ENCODE measurements around the gene PCDHGB3. TPM values are rescaled to one million over a fixed set of nuclear protein-coding genes. Genes with fewer than 3 reads are reported as not detected.
"Not testable (repeated sequence)": the region's sequence is repeated elsewhere in the genome, so short reads cannot be mapped to it uniquely, and the experiment has no call there.

Gene PCDHGB3
- polyA plus RNA-seq, 3 donors: not detected

GRCh38 chr5:141417494-141418172, 47.6 kb downstream of the PCDHGB3 start, which contains the start of gene PCDHGB7:
Gene PCDHGB7 (plus strand): TSS chr5:141417677. CDS start chr5:141417860, 183 bp downstream.
- Histone ChIP-seq H3K9me3 (replicated peaks in 1 of 2; ENCODE audit: control insufficient read depth in 1 of 2, insufficient read depth in 1 of 2, low read length in 2 of 2) (peaks cover 40 to 64% of the 10 kb centered on the region in 2 donors), H2AFZ (ENCODE audit: insufficient read depth, low read depth, low read length, poor library complexity, severe bottlenecking) (peak within 1 kb of the TSS; percentile 80), H3K4me2 (replicated peaks; ENCODE audit: extremely low read depth, low read length, poor library complexity, severe bottlenecking) (peak within 1 kb of the TSS; percentile 70), H3K4me3 (replicated peaks in 1 of 3; ENCODE audit: low read depth in 2 of 3, low read length in 3 of 3) (peak within 1 kb of the TSS; percentile 20 to 74 (median 44)), H3K4me1 (ENCODE audit: control insufficient read depth in 1 of 2, insufficient read depth in 2 of 2, low read length in 2 of 2) (peaks cover 31 to 32% of the 10 kb centered on the region in 2 donors), H3K27me3 (ENCODE audit: control insufficient read depth in 2 of 2, insufficient read depth in 2 of 2, low read length in 2 of 2) (peaks cover 82 to 100% of the 10 kb centered on the region in 2 donors)
- not testable (repeated sequence) for H3K36me3 ChIP-seq (replicated peaks in 1 of 2; ENCODE audit: control insufficient read depth in 1 of 2, insufficient read depth in 2 of 2, low read length in 2 of 2); H3K27ac ChIP-seq (ENCODE audit: low read depth in 1 of 2, low read length in 2 of 2); H3K27ac Mint-ChIP-seq; H3K9ac ChIP-seq (ENCODE audit: insufficient read depth, low read length, poor library complexity, severe bottlenecking); H4K20me1 ChIP-seq (ENCODE audit: insufficient read depth, low read length); H3K79me2 ChIP-seq (ENCODE audit: insufficient read depth, low read length)
- WGBS (ENCODE audit: insufficient coverage): 7% methylated on average over 40 of the region's 47 CpGs
- intact Hi-C loops (cut with micrococcal nuclease): loop anchor here in 1 of 2 donors (5.0 kb wide), 1 partner anchor 105 kb away; no protein-coding TSS in a partner anchor
- Mint-ChIP-seq H3K27me3 (ENCODE audit: low read depth in 3 of 3) (peaks cover 83 to 88% (median 88%) of the 10 kb centered on the region in 3 donors), H3K4me1 (peaks cover 47% of the 10 kb centered on the region), H3K36me3 (peaks cover 16 to 39% of the 10 kb centered on the region in 2 donors), H3K4me3 (peak within 1 kb of the TSS; percentile 84 to 93), H3K9me3 (peaks cover 16 to 75% (median 58%) of the 10 kb centered on the region in 7 donors)
- TF ChIP-seq, protein P1, sequence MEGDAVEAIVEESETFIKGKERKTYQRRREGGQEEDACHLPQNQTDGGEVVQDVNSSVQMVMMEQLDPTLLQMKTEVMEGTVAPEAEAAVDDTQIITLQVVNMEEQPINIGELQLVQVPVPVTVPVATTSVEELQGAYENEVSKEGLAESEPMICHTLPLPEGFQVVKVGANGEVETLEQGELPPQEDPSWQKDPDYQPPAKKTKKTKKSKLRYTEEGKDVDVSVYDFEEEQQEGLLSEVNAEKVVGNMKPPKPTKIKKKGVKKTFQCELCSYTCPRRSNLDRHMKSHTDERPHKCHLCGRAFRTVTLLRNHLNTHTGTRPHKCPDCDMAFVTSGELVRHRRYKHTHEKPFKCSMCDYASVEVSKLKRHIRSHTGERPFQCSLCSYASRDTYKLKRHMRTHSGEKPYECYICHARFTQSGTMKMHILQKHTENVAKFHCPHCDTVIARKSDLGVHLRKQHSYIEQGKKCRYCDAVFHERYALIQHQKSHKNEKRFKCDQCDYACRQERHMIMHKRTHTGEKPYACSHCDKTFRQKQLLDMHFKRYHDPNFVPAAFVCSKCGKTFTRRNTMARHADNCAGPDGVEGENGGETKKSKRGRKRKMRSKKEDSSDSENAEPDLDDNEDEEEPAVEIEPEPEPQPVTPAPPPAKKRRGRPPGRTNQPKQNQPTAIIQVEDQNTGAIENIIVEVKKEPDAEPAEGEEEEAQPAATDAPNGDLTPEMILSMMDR (IDR thresholded peaks at IDR 0.05): peak; percentile 77
- peak; percentile 56 to 69 (median 57) for DNase-seq

DNA sequence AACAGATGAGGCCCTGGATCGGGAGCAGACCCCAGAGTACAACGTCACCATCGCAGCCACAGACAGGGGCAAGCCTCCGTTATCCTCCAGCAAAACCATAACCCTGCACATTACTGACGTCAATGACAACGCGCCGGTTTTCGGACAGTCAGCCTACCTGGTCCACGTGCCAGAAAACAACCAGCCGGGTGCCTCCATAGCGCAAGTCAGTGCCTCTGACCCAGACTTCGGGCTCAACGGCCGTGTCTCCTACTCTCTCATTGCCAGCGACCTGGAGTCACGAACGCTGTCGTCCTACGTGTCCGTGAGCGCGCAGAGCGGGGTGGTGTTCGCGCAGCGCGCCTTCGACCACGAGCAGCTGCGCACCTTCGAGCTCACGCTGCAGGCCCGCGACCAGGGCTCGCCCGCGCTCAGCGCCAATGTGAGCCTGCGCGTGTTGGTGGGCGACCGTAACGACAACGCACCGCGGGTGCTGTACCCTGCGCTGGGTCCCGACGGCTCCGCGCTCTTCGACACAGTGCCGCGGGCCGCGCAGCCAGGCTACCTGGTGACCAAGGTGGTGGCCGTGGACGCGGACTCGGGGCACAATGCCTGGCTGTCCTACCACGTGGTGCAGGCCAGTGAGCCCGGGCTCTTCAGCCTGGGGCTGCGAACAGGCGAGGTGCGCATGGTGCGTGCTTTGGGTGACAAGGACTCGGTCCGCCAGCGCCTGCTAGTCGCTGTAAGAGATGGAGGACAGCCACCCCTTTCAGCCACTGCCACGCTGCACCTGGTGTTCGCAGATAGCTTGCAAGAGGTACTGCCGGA, 49.2 kb downstream of the PCDHGB3 start:
- DNase-seq: no peak
- Histone ChIP-seq H4K20me1 (ENCODE audit: insufficient read depth, low read length) (no peaks in the 10 kb centered on the region), H3K27me3 (ENCODE audit: control insufficient read depth in 2 of 2, insufficient read depth in 2 of 2, low read length in 2 of 2) (peaks cover 81 to 100% of the 10 kb centered on the region in 2 donors), H3K9me3 (replicated peaks in 1 of 2; ENCODE audit: control insufficient read depth in 1 of 2, insufficient read depth in 1 of 2, low read length in 2 of 2) (peaks cover 41 to 59% of the 10 kb centered on the region in 2 donors), H2AFZ (ENCODE audit: insufficient read depth, low read depth, low read length, poor library complexity, severe bottlenecking) (no peak overlapping the region), H3K4me2 (replicated peaks; ENCODE audit: extremely low read depth, low read length, poor library complexity, severe bottlenecking) (no peak overlapping the region), H3K4me3 (replicated peaks in 1 of 3; ENCODE audit: low read depth in 2 of 3, low read length in 3 of 3) (no peak overlapping the region), H3K9ac (ENCODE audit: insufficient read depth, low read length, poor library complexity, severe bottlenecking) (no peak overlapping the region), H3K36me3 (replicated peaks in 1 of 2; ENCODE audit: control insufficient read depth in 1 of 2, insufficient read depth in 2 of 2, low read length in 2 of 2) (no peaks in the 10 kb centered on the region), H3K4me1 (ENCODE audit: control insufficient read depth in 1 of 2, insufficient read depth in 2 of 2, low read length in 2 of 2) (peaks cover 19 to 21% of the 10 kb centered on the region in 2 donors), H3K79me2 (ENCODE audit: insufficient read depth, low read length) (no peaks in the 10 kb centered on the region), H3K27ac (ENCODE audit: low read depth in 1 of 2, low read length in 2 of 2) (no peak overlapping the region)
- Mint-ChIP-seq H3K9me3 (peaks cover 19 to 71% (median 60%) of the 10 kb centered on the region in 7 donors), H3K27me3 (ENCODE audit: low read depth in 3 of 3) (peaks cover 78 to 88% (median 86%) of the 10 kb centered on the region in 3 donors), H3K27ac (peak overlapping the region in 1 of 7 donors; percentile 80), H3K4me3 (peak overlapping the region in 1 of 2 donors; percentile 93), H3K36me3 (peaks cover 12 to 37% of the 10 kb centered on the region in 2 donors), H3K4me1 (peaks cover 36% of the 10 kb centered on the region)
- intact Hi-C loops (cut with micrococcal nuclease): loop anchor here in 1 of 2 donors (5.0 kb wide), 1 partner anchor 103 kb away; no protein-coding TSS in a partner anchor
- TF ChIP-seq, protein P1 (IDR thresholded peaks at IDR 0.05): no peak
- 46% methylated on average over 74 of the region's 74 CpGs for WGBS (ENCODE audit: insufficient coverage)

Data from CD14-positive monocyte (primary cell).